ENCODE data around the gene SUSD3.

Gene SUSD3

DNA sequence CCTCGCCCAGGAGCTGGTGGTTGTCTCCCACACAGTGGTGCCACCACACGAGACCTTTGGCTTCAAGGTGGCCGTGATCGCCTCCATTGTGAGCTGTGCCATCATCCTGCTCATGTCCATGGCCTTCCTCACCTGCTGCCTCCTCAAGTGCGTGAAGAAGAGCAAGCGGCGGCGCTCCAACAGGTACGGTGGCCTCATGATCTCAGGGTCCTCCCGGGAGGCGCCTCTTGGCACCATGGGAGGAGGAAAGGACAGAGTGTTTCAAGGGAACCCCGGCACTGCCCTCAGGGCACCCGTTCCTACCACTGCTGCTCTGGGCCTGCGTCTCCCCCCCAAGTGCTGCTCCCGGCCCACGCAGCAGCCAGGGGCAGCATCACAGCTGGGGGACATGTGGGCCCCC, 19.3 kb downstream of the SUSD3 start:
- DNase-seq: no peak

- no peak for DNase-seq
Measured at GRCh38 chr9:93079371-93079770, 20.9 kb downstream of the SUSD3 start.

DNA sequence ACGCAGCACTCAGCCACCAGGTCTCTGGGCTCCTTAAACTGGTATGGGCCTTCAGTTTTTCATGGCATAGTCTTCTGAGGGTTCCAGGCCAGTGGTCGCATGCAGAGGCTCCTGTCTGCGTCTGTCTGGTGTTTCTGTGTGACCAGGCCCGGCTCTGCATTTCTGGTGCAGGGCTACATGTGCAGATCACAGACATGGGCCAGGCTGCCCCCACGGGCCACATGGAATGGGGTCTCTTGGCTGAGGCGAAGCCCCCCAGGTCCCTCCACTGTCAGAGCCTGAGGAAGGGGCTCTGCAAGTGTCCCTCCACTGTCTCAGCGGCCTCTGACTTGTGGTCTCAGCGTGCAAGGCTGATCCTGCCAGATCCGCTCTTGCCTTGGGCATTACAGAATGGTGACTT, 21.9 kb downstream of the SUSD3 start:
- no peak for DNase-seq

GRCh38 chr9:93081081-93081529, 22.6 kb downstream of the SUSD3 start:
- no peak for DNase-seq

DNA sequence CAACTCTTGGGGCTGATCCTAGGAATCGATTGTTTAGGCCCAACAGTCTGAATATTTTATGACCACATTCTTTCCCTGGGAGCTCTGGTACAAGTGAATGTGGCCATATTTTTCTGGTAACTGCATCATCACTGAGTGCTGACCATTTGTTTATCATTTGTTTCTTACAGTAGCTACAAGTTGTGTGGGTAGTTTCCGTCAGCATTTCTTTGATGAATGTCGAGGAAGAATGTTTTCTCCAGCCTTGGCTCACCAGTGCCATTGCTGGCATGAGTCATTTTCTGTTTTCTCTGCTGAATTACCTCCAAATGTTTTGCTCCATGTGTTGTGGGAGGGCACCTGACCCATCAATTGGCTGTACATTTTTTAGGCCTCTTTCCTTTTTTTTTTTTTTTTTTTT, 23.4 kb downstream of the SUSD3 start:
- no peak for DNase-seq

- DNase-seq: no peak
Measured at GRCh38 chr9:93082841-93083411, 24.4 kb downstream of the SUSD3 start.

DNA sequence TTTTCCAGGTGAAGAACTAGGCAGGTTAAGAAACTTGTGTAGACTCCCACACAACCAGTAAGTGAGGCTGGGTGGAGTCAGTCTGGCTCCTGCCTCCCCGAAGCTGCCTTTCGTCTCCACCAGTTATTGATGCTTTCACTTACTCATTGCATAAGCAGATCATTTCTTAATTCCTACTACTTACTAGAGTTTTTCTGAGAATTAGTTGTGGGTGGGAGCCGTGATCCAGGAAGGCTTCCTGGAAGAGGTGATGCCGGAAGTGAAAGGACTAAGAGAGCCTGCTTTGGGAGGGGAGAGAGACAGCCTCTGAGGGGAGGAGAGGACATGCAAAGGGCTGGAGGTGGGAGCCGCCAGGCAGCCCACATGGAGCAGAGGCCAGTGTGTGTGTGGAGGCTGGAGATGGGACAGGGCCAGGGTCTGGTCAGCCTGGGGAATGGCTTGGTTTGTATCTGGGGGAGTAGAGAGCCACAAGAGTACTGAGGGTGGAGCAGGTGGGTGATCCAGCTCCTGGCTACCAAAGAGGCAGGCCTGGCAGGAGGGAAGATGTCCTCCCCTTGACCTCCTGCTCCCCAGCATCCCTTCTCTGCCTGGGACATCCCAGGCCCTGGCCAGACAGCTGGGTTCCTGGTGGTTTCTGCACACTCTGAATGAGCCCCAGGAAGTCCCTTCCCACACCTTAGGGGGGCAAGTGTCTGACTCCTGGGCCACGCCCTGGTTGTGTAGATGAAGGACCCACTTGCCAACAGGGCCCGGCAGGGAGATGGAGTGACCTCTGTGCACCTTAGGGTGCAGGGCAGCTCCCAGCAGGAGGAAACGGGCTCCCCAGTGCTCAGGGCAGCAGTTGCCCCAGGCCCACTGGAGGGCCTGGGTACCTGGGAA, 25.3 kb downstream of the SUSD3 start:
- DNase-seq: no peak

- DNase-seq: no peak
Measured at GRCh38 chr9:93084471-93084881, 26.0 kb downstream of the SUSD3 start.

DNA sequence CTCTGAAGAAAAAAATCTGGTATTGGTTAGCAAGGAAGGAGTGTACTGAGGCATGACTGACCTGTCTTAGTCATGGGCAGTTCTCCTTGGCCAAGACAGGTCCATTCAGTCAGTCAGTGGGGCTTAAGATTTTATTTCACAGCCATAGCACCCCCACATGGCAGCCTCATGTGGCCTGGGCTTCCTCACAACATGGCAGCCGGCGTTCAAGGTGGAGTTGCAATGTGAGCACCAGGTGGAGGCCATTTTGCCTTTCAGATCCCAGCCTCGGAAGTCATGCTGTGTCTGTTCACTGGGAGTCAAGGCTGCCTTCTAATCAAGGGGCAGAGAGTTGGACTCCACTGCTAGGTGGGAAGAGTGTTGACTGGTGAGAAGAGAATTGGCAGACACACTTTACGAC, 27.2 kb downstream of the SUSD3 start:
- DNase-seq: no peak

GRCh38 chr9:93086447-93087224, 28.1 kb downstream of the SUSD3 start:
- DNase-seq: no peak

DNA sequence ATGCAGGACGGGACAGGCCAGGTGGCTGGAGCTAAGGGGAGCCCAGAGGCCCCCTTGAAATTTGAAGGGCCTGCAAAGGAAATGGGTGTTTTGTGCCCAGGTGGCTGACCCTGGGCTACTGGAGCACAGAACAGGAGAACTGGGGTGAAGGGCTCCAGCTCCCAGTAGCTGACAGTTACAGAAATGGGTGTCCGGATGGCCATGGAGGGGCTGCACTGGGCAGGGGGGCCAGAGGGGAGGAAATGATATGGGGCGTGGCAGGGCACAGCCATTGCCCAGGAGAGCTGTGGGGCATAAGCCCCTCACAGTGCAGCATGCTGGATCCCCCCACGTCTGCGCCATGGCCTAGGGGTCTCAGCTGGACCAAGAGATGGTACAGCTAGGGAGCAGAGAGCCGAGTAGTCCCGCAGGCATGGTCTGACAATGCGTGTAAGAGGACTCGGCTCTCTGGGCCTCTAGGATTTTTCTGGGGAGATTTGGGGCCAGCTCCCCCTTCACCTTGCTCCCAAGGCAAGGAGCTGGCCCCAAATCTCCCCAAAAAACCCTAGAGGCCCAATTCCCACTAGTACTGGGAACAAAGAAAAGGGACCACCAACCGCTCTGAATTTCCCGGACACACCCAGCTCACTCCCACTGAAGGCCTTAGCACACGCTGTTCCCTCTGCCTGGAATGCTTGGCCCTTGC, 29.6 kb downstream of the SUSD3 start:
- no peak for DNase-seq

GRCh38 chr9:93088656-93089015, 30.1 kb downstream of the SUSD3 start:
- DNase-seq: no peak

GRCh38 chr9:93089024-93089423, 30.5 kb downstream of the SUSD3 start:
- DNase-seq: no peak

DNA sequence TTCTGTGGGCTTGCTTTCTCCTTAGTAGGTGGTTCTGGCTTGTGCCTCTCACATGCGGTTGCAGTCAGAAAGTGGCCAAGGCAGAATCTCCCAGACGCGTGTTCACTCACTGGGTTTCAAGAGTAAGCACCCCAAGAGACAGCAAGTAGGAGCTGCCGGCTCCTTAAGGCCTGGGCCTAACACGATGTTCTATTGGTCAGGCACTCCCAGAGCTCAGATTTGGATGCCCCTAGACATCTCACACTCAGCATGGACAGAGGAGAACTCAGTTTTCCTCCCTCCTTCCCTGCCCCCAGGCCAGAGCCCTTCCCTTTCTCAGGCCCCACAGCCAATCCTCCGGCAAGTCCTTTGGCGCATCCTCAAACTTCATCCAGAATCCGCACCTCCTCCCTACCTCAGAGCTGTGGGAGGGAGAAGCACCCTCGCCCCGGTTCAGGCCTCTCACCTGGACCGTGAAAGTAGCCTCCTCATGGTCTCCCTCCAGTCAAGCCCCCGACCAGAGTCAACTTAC, 31.0 kb downstream of the SUSD3 start:
- DNase-seq: no peak

GRCh38 chr9:93090091-93090655, 31.7 kb downstream of the SUSD3 start:
- no peak for DNase-seq

DNA sequence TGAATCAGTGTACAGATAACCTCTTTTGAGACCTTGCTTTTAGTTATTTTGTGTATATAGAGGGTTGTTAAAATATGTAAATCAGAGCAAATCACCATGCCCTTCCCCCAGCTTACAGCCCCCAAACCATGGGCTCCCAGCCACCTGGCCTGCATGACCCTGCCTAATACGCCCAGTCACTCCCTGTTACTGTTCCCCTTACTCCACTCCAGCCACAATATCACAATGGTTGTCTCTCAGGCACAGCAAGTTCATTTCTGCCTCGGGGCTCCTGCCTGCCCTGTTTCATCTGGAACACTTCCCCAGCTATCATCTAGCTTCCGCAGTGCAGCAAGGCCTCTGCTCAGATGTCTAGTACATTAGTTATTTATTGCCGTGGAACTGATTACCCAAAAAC, 32.6 kb downstream of the SUSD3 start:
- no peak for DNase-seq

- no peak for DNase-seq
Measured at GRCh38 chr9:93091453-93092081, 33.1 kb downstream of the SUSD3 start.

DNA sequence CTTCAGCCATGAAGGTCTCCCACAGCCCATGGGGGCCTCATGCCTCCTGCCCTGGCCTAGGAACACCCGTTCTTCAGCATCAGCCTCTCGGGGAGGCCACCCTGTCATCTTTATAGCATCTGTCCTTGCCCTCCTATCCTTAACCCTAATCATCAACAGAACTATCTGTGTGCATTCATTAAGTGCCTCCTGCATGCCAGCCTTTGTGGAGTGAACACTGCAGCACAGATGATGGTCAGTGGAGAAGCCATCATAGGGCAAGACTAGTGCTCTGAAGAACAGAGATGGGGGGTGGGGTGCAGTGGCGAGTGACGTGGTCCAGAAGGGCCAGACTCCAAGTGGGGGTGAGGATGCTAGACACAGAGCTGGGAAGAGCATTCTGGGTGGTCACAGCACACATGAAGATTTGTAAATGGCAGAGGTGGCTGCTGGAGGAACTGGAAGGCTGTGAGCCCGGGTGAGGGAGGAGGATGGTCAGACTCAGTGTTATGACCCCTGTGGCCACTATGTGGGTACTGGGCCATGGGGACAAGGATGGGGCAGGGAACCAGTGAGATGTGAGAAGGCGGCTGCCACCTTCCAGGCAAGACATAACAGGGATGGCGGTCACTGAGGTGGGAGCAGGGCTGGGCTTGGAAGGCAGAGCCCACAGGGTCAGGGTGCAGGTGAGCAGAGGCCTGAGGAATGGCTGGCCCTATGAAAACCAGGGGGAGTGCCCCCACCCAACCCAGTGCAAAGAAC, 33.9 kb downstream of the SUSD3 start:
- DNase-seq: no peak

DNA sequence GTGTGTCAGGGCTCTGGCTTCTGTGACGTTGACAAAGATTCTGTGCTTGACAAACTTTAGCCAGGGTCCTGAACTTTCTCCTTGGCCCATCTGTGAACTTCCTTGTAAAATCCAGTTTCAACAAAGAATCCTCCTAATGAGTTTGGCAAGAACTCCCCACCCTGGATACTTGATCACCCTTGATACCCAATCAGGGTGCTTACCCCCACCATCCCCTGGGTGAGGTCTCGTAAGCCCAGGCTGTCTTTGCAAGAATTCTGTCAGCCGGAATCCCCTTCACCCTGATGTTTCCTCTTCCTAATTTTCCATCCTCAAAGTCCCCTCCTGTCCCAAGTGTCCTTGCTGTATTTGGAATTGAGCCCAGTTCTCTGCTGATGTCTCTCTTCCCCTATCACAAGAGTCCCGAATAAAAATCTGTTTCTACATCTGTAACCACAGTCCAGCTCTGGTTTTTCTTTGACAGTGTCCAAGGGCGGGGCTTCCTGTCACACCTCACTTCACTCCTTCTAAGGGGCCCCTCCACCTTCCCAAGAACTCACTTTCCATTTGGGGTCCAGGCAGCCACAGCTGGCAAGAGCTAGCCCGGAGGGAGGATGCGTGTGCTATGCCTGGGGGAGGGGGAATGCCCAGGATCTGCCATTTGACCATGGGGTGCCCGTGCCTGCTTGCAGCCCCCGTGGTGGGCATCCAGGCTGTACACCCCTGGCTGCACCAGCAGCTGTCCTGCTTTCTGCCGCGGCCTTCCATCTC, 34.8 kb downstream of the SUSD3 start:
- DNase-seq: no peak

DNA sequence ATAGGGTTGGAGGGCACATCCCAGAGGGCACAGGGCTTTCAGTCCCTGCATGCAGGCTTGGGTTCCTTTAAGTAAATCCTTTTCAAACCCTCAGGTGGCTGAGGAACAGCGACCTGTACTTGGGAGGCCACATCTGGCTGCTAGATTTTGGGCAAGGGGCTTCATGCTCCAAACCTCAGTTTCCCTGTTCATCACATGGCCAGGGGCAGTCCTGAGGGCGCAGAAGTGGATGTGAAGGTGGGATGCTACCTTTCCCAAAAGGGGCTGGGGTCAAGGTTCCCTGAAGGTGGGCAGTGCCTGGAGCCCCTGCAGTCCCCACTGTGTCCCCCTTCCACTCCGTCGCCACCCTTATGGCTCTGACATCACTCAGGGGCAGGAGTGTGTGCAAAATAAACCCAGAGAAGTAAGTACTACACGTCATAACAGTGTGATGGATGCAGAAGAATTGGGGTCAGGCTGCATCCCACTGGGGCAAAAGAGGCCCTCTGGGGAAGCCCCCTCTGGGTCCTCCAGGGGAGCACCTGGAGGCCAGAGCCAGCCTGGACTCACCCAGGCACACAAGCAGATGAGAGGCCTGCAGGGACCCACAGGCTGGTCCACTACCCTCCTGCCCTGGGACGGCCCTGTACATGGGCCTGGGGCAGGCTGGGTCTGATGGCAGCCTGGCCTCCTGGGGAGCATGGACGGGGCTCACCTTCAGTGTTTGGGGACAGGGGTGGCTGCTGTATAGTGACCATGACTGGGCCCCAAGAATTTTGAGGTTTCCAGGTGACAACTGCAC, 35.6 kb downstream of the SUSD3 start:
- no peak for DNase-seq
